Neural cell (in vitro differentiated cells): ENCODE results near the gene CUL4B. TPM values are rescaled to one million over a fixed set of nuclear protein-coding genes. Genes with fewer than 3 reads are reported as not detected.

Experiments used
- H2AFZ ChIP-seq: fragments of 200-600, 300-800 bp; sonication (generic), shearing (Covaris generic); 2 replicates; pipeline ENCODE4 v1.6.0; 2014; ENCODE audit warnings: low read depth, mild to moderate bottlenecking, antibody characterized with exemption, low read length, moderate library complexity
- H3F3A ChIP-seq: fragments of 200-600 bp; shearing (Covaris generic); 2 replicates; pipeline ENCODE4 v1.6.1; 2016; ENCODE audit warnings: mild to moderate bottlenecking, moderate library complexity, mixed read lengths, antibody characterized with exemption, low read length; ENCODE audit not compliant: insufficient read depth, poor library complexity, severe bottlenecking
- H3K27ac ChIP-seq: fragments of 200-600, 300-800 bp; sonication (generic), shearing (Covaris generic); 2 replicates; pipeline ENCODE4 v1.5.1; 2014; ENCODE audit warnings: mild to moderate bottlenecking, low read length, moderate library complexity
- H3K27me3 ChIP-seq: fragments of 300-800, 200-600 bp; sonication (generic), shearing (Covaris generic); 2 replicates; pipeline ENCODE4 v1.6.0; 2014; ENCODE audit warnings: mild to moderate bottlenecking, low read depth, low read length, moderate library complexity; ENCODE audit not compliant: insufficient read depth
- H3K36me3 ChIP-seq: fragments of 300-800, 200-600 bp; sonication (generic), shearing (Covaris generic); 2 replicates; pipeline ENCODE4 v1.5.1; 2014; ENCODE audit warnings: mild to moderate bottlenecking, antibody characterized with exemption, low read length, moderate library complexity; ENCODE audit not compliant: insufficient read depth
- H3K4me2 ChIP-seq: fragments of 300-800, 200-600 bp; sonication (generic), shearing (Covaris generic); 2 replicates; pipeline ENCODE4 v1.6.0; 2014; ENCODE audit warnings: mild to moderate bottlenecking, low read length
- H3K4me3 ChIP-seq: fragments of 300-800, 200-600 bp; sonication (generic), shearing (Covaris generic); 2 replicates; pipeline ENCODE4 v1.5.1; 2014; ENCODE audit warnings: mild to moderate bottlenecking, low read length, moderate library complexity
- H3K79me2 ChIP-seq: fragments of 200-600 bp; shearing (Covaris generic); replicated peaks from 2 replicates; pipeline ENCODE4 v1.6.0; 2014; ENCODE audit warnings: mild to moderate bottlenecking, low read length, moderate library complexity; ENCODE audit not compliant: insufficient read depth
- H3K9ac ChIP-seq: fragments of 300-800, 200-600 bp; sonication (generic), shearing (Covaris generic); 2 replicates; pipeline ENCODE4 v1.6.1; 2016; ENCODE audit warnings: mild to moderate bottlenecking, low read length, mixed read lengths
- H3K9me2 ChIP-seq: fragments of 200-600 bp; shearing (Covaris generic); 2 replicates; pipeline ENCODE4 v1.6.1; 2016; ENCODE audit warnings: mild to moderate bottlenecking, low read length, mixed read lengths; ENCODE audit not compliant: insufficient read depth
- H3K9me3 ChIP-seq: fragments of 200-600, 300-800 bp; sonication (generic), shearing (Covaris generic); 2 replicates; pipeline ENCODE4 v1.6.1; 2016; ENCODE audit warnings: mild to moderate bottlenecking, mixed run types, low read length, moderate library complexity, mixed read lengths
- H4K20me1 ChIP-seq: fragments of 200-600 bp; shearing (Covaris generic); 2 replicates; pipeline ENCODE4 v1.6.1; 2016; ENCODE audit warnings: mild to moderate bottlenecking, mixed run types; ENCODE audit not compliant: insufficient read depth
- EP300 ChIP-seq: fragments of 450-650 bp; conservative IDR thresholded peaks from 2 replicates; pipeline ENCODE4 v1.6.1; 2014; ENCODE audit warnings: antibody characterized with exemption, mild to moderate bottlenecking, moderate library complexity; ENCODE audit not compliant: poor library complexity, severe bottlenecking
- EZH2 ChIP-seq: fragments of 200-600, 300-800 bp; shearing (Covaris generic), sonication (generic); IDR thresholded peaks from 2 replicates; pipeline ENCODE4 v1.6.1; 2014; ENCODE audit warnings: antibody characterized with exemption, low read length, borderline replicate concordance, mild to moderate bottlenecking; ENCODE audit not compliant: insufficient read depth, poor library complexity, severe bottlenecking
- MXI1 ChIP-seq: fragments of 450-650 bp; conservative IDR thresholded peaks from 2 replicates; pipeline ENCODE4 v1.6.1; 2014; ENCODE audit warnings: antibody characterized with exemption, mild to moderate bottlenecking; ENCODE audit not compliant: poor library complexity, severe bottlenecking
- POLR2AphosphoS5 ChIP-seq: IDR thresholded peaks from 2 replicates; pipeline ENCODE4 v1.6.1; 2012
- RAD21 ChIP-seq: fragments of 450-650 bp; conservative IDR thresholded peaks from 2 replicates; pipeline ENCODE4 v1.6.1; 2014; ENCODE audit warnings: antibody characterized with exemption, mild to moderate bottlenecking, moderate library complexity
- SMC3 ChIP-seq: fragments of 450-650 bp; conservative IDR thresholded peaks from 2 replicates; pipeline ENCODE4 v1.6.1; 2014; ENCODE audit warnings: antibody characterized with exemption, mild to moderate bottlenecking, moderate library complexity; ENCODE audit not compliant: poor library complexity
- TAF1 ChIP-seq: IDR thresholded peaks from 2 replicates; pipeline ENCODE4 v1.6.1; 2012; ENCODE audit warnings: low read depth
- polyA plus RNA-seq: library from polyadenylated mRNA; depleted of rRNA; stranded (reverse); fragments of >200 nt; gene quantifications from 2 replicates; pipeline ENCODE4 v1.2.3, GENCODE V29; 2014
- TF ChIP-seq, protein P1 (sequence below): IDR thresholded peaks from 2 replicates; pipeline ENCODE4 v1.6.1; 2012; ENCODE audit warnings: borderline replicate concordance
- TF ChIP-seq, protein P2 (sequence below): fragments of 450-650 bp; IDR thresholded peaks from 2 replicates; pipeline ENCODE4 v1.5.1; 2014; ENCODE audit warnings: antibody characterized with exemption, mild to moderate bottlenecking, moderate library complexity; ENCODE audit not compliant: poor library complexity, severe bottlenecking

Gene CUL4B
- polyA plus RNA-seq, 1 donor from 2014 or later: 82.7 TPM

DNA sequence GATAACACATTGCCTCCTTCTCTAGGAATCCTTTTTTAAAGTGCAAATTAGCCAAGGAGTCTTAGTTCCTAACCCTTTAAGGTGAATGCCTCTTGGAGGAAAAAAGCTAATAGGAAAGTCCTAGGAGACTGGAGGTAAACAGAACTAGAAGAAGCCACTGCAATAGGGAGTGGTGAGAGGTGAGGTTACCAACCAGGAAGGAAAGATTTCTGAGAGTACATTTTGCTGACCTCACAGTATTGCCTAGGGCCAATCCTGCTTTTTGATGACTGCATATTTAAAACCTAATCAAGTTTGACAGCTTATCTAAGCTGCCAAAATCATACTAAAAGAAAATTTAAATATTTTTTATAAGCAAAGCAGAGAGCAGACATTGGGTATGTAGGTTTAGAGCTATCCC is 7.3 kb upstream of the CUL4B start:
- Histone ChIP-seq H3K9me2 (no peaks in the 10 kb centered on the region), H3K36me3 (no peaks in the 10 kb centered on the region), H2AFZ (no peak overlapping the region), H3F3A (no peaks in the 10 kb centered on the region), H3K27me3 (no peaks in the 10 kb centered on the region), H3K9ac (no peak overlapping the region), H4K20me1 (no peaks in the 10 kb centered on the region), H3K4me2 (no peak overlapping the region), H3K4me3 (no peak overlapping the region), H3K27ac (no peak overlapping the region), H3K79me2 (no peaks in the 10 kb centered on the region), H3K9me3 (no peaks in the 10 kb centered on the region)
- TF ChIP-seq, protein P1, sequence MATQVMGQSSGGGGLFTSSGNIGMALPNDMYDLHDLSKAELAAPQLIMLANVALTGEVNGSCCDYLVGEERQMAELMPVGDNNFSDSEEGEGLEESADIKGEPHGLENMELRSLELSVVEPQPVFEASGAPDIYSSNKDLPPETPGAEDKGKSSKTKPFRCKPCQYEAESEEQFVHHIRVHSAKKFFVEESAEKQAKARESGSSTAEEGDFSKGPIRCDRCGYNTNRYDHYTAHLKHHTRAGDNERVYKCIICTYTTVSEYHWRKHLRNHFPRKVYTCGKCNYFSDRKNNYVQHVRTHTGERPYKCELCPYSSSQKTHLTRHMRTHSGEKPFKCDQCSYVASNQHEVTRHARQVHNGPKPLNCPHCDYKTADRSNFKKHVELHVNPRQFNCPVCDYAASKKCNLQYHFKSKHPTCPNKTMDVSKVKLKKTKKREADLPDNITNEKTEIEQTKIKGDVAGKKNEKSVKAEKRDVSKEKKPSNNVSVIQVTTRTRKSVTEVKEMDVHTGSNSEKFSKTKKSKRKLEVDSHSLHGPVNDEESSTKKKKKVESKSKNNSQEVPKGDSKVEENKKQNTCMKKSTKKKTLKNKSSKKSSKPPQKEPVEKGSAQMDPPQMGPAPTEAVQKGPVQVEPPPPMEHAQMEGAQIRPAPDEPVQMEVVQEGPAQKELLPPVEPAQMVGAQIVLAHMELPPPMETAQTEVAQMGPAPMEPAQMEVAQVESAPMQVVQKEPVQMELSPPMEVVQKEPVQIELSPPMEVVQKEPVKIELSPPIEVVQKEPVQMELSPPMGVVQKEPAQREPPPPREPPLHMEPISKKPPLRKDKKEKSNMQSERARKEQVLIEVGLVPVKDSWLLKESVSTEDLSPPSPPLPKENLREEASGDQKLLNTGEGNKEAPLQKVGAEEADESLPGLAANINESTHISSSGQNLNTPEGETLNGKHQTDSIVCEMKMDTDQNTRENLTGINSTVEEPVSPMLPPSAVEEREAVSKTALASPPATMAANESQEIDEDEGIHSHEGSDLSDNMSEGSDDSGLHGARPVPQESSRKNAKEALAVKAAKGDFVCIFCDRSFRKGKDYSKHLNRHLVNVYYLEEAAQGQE: no peak
- TF ChIP-seq EP300: no peak
- no peak for TF ChIP-seq SMC3
- no peak for TF ChIP-seq EZH2
- TF ChIP-seq, protein P2, sequence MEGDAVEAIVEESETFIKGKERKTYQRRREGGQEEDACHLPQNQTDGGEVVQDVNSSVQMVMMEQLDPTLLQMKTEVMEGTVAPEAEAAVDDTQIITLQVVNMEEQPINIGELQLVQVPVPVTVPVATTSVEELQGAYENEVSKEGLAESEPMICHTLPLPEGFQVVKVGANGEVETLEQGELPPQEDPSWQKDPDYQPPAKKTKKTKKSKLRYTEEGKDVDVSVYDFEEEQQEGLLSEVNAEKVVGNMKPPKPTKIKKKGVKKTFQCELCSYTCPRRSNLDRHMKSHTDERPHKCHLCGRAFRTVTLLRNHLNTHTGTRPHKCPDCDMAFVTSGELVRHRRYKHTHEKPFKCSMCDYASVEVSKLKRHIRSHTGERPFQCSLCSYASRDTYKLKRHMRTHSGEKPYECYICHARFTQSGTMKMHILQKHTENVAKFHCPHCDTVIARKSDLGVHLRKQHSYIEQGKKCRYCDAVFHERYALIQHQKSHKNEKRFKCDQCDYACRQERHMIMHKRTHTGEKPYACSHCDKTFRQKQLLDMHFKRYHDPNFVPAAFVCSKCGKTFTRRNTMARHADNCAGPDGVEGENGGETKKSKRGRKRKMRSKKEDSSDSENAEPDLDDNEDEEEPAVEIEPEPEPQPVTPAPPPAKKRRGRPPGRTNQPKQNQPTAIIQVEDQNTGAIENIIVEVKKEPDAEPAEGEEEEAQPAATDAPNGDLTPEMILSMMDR: no peak
- TF ChIP-seq POLR2AphosphoS5: no peak
- no peak for TF ChIP-seq MXI1
- no peak for TF ChIP-seq TAF1
- TF ChIP-seq RAD21: no peak

DNA sequence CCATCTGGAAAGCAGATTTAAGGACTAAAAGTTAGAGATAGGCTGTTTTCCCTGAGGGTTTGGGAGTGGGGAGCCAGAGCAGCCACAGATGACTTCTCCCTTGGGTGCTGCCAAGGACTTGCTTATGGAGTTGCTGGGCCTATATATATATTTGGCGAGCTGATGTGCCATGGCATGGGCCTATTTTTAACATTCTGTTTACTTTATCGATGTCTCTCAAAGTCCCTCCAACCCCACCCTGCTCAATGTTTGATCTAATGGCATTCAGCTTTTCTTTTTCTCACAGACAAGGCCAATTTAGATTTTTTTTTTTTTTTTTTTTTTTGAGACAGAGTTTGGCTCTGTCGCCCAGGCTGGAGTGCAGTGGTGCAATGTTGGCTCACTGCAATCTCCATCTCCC is 6.1 kb upstream of the CUL4B start:
- no peaks in the 10 kb centered on the region for H3K27me3 ChIP-seq
- H2AFZ ChIP-seq: no peak overlapping the region
- H4K20me1 ChIP-seq: no peaks in the 10 kb centered on the region
- no peak for TF ChIP-seq RAD21
- no peak for TF ChIP-seq MXI1
- TF ChIP-seq, protein P1: no peak
- no peak for TF ChIP-seq EZH2
- TF ChIP-seq SMC3: no peak
- no peak for TF ChIP-seq POLR2AphosphoS5
- TF ChIP-seq, protein P2: no peak
- no peak for TF ChIP-seq EP300
- TF ChIP-seq TAF1: no peak
- H3K9me2 ChIP-seq: no peaks in the 10 kb centered on the region
- no peaks in the 10 kb centered on the region for H3K36me3 ChIP-seq
- H3K9me3 ChIP-seq: no peaks in the 10 kb centered on the region
- no peaks in the 10 kb centered on the region for H3K79me2 ChIP-seq
- H3K27ac ChIP-seq: no peak overlapping the region
- no peak overlapping the region for H3K9ac ChIP-seq
- H3K4me3 ChIP-seq: no peak overlapping the region
- H3K4me2 ChIP-seq: no peak overlapping the region
- H3F3A ChIP-seq: no peaks in the 10 kb centered on the region
